ENCODE results near the gene EML6. TPM values are rescaled to one million over a fixed set of nuclear protein-coding genes. Genes with fewer than 3 reads are reported as not detected.

Gene EML6
- total and polyA plus RNA-seq, 2 of the 8 experiments (the other 6 are each of a cell fraction or from before 2014, with no cell fraction given) = 1.2 to 1.6 TPM

GRCh38 chr2:54889053-54889452, 165.6 kb downstream of the EML6 start:
- no peak overlapping the region for H4K5ac ChIP-seq (ENCODE audit: insufficient read length, low read depth, low read length)
- H3K79me1 ChIP-seq (ENCODE audit: low read depth, low read length) = no peaks in the 10 kb centered on the region
- no peak overlapping the region for H2AK5ac ChIP-seq (ENCODE audit: low read depth, low read length)
- TF ChIP-seq YY1 (IDR thresholded peaks at IDR 0.05; ENCODE audit: low read depth, low read length) (no peak), MAFK (IDR thresholded peaks at IDR 0.05; ENCODE audit: low read depth, low read length) (no peak), E2F6 (IDR thresholded peaks at IDR 0.05) (no peak), POLR2A (IDR thresholded peaks at IDR 0.05; ENCODE audit: control extremely low read depth in 1 of 2, low read depth in 2 of 2, low read length in 2 of 2) (no peak), SP2 (IDR thresholded peaks at IDR 0.05; ENCODE audit: low read length) (no peak), CHD2 (IDR thresholded peaks at IDR 0.05; ENCODE audit: low read length) (no peak), KDM5A (IDR thresholded peaks at IDR 0.05; ENCODE audit: low read length) (no peak), RBBP5 (IDR thresholded peaks at IDR 0.05; ENCODE audit: borderline replicate concordance, low read depth, low read length) (no peak), KDM4A (IDR thresholded peaks at IDR 0.05; ENCODE audit: low read depth, low read length, severe bottlenecking) (no peak), RXRA (IDR thresholded peaks at IDR 0.05; ENCODE audit: insufficient read depth, low read depth, low read length) (no peak), TEAD4 (IDR thresholded peaks at IDR 0.05; ENCODE audit: low read depth, low read length) (no peak), FOSL1 (IDR thresholded peaks at IDR 0.05; ENCODE audit: insufficient read depth, low read depth, low read length) (no peak), POU5F1 (IDR thresholded peaks at IDR 0.05; ENCODE audit: low read depth, low read length) (no peak)
- no peaks in the 10 kb centered on the region for H3K9me3 ChIP-seq (ENCODE audit: insufficient read depth in 2 of 2, low read depth in 1 of 2, low read length in 1 of 2)
- FAIRE-seq = no peak
- CTCF ChIA-PET (ENCODE audit: partially characterized antibody) = interaction anchor here (1.2 to 3.2 kb wide), 2 partner anchors 11 kb away, joined by 3 to 19 read pairs; no protein-coding TSS in a partner anchor
- H3K4ac ChIP-seq (replicated peaks; ENCODE audit: insufficient read length, low read depth, low read length) = no peak overlapping the region
- no peak overlapping the region for H3K4me3 ChIP-seq (ENCODE audit: extremely low read depth in 1 of 4, insufficient read depth in 2 of 4, low read depth in 3 of 4, low read length in 4 of 4)
- no peak overlapping the region for H3K23ac ChIP-seq (ENCODE audit: insufficient read length)
- H2BK120ac ChIP-seq (replicated peaks; ENCODE audit: low read depth, low read length) = no peak overlapping the region
- no peak overlapping the region for H2BK20ac ChIP-seq (ENCODE audit: low read length)
- H2AFZ ChIP-seq (ENCODE audit: low read length) = no peak overlapping the region
- no peaks in the 10 kb centered on the region for H3K36me3 ChIP-seq (ENCODE audit: control insufficient read depth in 2 of 4, insufficient read depth in 4 of 4, low read length in 3 of 4)
- no peak overlapping the region for H3K18ac ChIP-seq (ENCODE audit: extremely low read depth, low read length)
- H3K27me3 ChIP-seq (replicated peaks in 1 of 4; ENCODE audit: control insufficient read depth in 3 of 4, extremely low read depth in 1 of 4, insufficient read depth in 3 of 4, low read length in 3 of 4) = no peaks in the 10 kb centered on the region
- H3K56ac ChIP-seq (replicated peaks; ENCODE audit: insufficient read length, low read depth, low read length) = no peak overlapping the region
- no peak overlapping the region for H3K4me2 ChIP-seq (ENCODE audit: insufficient read depth in 1 of 2, low read depth in 2 of 2, low read length in 2 of 2)
- POLR2A ChIA-PET (ENCODE audit: partially characterized antibody) = no interaction called here
- H3K27ac ChIP-seq (ENCODE audit: low read depth, low read length) = no peak overlapping the region
- H4K8ac ChIP-seq (ENCODE audit: extremely low read depth, insufficient read depth, low read length) = no peak overlapping the region
- no peak for DNase-seq (ENCODE audit: low read depth in 1 of 2, low spot score in 2 of 2)
- H3K79me2 ChIP-seq (ENCODE audit: control insufficient read depth in 1 of 2, insufficient read depth in 2 of 2, low read length in 2 of 2) = no peaks in the 10 kb centered on the region
- H3K9ac ChIP-seq (replicated peaks in 1 of 4; ENCODE audit: extremely low read depth in 1 of 4, low read depth in 3 of 4, low read length in 3 of 4) = no peak overlapping the region
- H2BK15ac ChIP-seq (ENCODE audit: low read length) = no peak overlapping the region
- H2BK5ac ChIP-seq (ENCODE audit: low read depth, low read length) = no peak overlapping the region
- no peak overlapping the region for H2BK12ac ChIP-seq (ENCODE audit: low read depth, low read length)
- no peaks in the 10 kb centered on the region; the same call in 1 of the 2 replicates for H3K23me2 ChIP-seq (ENCODE audit: low read depth, low read length)
- no peak overlapping the region for H4K91ac ChIP-seq (replicated peaks; ENCODE audit: insufficient read length, low read length)
- no peaks in the 10 kb centered on the region for H4K20me1 ChIP-seq (replicated peaks in 1 of 2; ENCODE audit: control insufficient read depth in 1 of 2, insufficient read depth in 2 of 2, low read length in 2 of 2)
- no peaks in the 10 kb centered on the region for H3K4me1 ChIP-seq (replicated peaks in 1 of 4; ENCODE audit: control insufficient read depth in 3 of 4, insufficient read depth in 4 of 4, low read length in 3 of 4)
- no peak overlapping the region for H3K14ac ChIP-seq (ENCODE audit: insufficient read length)
- 89% methylated on average over 2 of the region's 2 CpGs; no CpG with 5 or more reads in 1 of the 2 experiments for WGBS, 2 experiments (ENCODE audit: extremely low coverage in 1 of 2, insufficient coverage in 1 of 2, insufficient read length in 1 of 2, insufficient replicate concordance in 2 of 2, low coverage in 1 of 2, low lambda C conversion rate in 2 of 2, missing lambda C conversion rate in 1 of 2)
